MM.1S (cell line): ENCODE data around the gene TJAP1.

Source experiments
- DNase-seq: peaks from one replicate; pipeline ENCODE4 v3.0.0-alpha.2; 2015
- H2AFZ ChIP-seq: fragments of 300-600 bp; sonication (generic); 2 replicates; pipeline ENCODE4 v1.6.0; 2016; ENCODE audit warnings: antibody characterized with exemption, low read length
- H3F3A ChIP-seq: fragments of 300-600 bp; sonication (generic); 2 replicates; pipeline ENCODE4 v1.6.1; 2016; ENCODE audit warnings: mild to moderate bottlenecking, antibody characterized with exemption, low read length, moderate library complexity, mixed read lengths; ENCODE audit not compliant: insufficient read depth
- H3K27ac ChIP-seq: fragments of 300-600 bp; sonication (generic); 2 replicates; pipeline ENCODE4 v1.5.1; 2016; ENCODE audit warnings: mild to moderate bottlenecking, low read length
- H3K27me3 ChIP-seq: fragments of 300-600 bp; sonication (generic); replicated peaks from 2 replicates; pipeline ENCODE4 v1.6.0; 2016; ENCODE audit warnings: low read length; ENCODE audit not compliant: insufficient read depth
- H3K36me3 ChIP-seq: fragments of 300-600 bp; sonication (generic); replicated peaks from 2 replicates; pipeline ENCODE4 v1.6.1; 2016; ENCODE audit warnings: mild to moderate bottlenecking, low read length, mixed read lengths; ENCODE audit not compliant: insufficient read depth
- H3K4me1 ChIP-seq: fragments of 300-600 bp; sonication (generic); 2 replicates; pipeline ENCODE4 v1.6.1; 2016; ENCODE audit warnings: low read length, mixed read lengths
- H3K4me2 ChIP-seq: fragments of 300-600 bp; sonication (generic); 2 replicates; pipeline ENCODE4 v1.6.0; 2016; ENCODE audit warnings: low read depth, low read length
- H3K4me3 ChIP-seq: fragments of 300-600 bp; sonication (generic); 2 replicates; pipeline ENCODE4 v1.5.1; 2016; ENCODE audit warnings: low read length, mixed read lengths
- H3K79me2 ChIP-seq: fragments of 300-600 bp; sonication (generic); 2 replicates; pipeline ENCODE4 v1.6.1; 2016; ENCODE audit warnings: mixed run types, low read length, mixed read lengths
- H3K9ac ChIP-seq: fragments of 300-600 bp; sonication (generic); 2 replicates; pipeline ENCODE4 v1.6.1; 2016; ENCODE audit warnings: low read length, mixed read lengths
- H3K9me2 ChIP-seq: fragments of 300-600 bp; sonication (generic); replicated peaks from 2 replicates; pipeline ENCODE4 v1.6.1; 2016; ENCODE audit warnings: mild to moderate bottlenecking, low read length, mixed read lengths; ENCODE audit not compliant: insufficient read depth
- H3K9me3 ChIP-seq: fragments of 300-600 bp; sonication (generic); replicated peaks from 2 replicates; pipeline ENCODE4 v1.6.1; 2016; ENCODE audit warnings: mild to moderate bottlenecking, low read length, mixed read lengths; ENCODE audit not compliant: insufficient read depth
- H4K20me1 ChIP-seq: fragments of 300-600 bp; sonication (generic); 2 replicates; pipeline ENCODE4 v1.6.1; 2016; ENCODE audit warnings: mild to moderate bottlenecking, low read length, moderate library complexity, mixed read lengths; ENCODE audit not compliant: insufficient read depth
- EZH2 ChIP-seq: fragments of 300-600 bp; sonication (generic); optimal IDR thresholded peaks from 2 replicates; pipeline ENCODE3; 2017; ENCODE audit warnings: low read depth, mild to moderate bottlenecking, antibody characterized with exemption, low read length, mixed read lengths
- EZH2phosphoT487 ChIP-seq: fragments of 300-600 bp; sonication (generic); IDR thresholded peaks from 2 replicates; pipeline ENCODE4 v1.6.1; 2018; ENCODE audit warnings: antibody characterized with exemption, low read length
- TF ChIP-seq, protein P1 (sequence below): fragments of 300-600 bp; sonication (generic); IDR thresholded peaks from 2 replicates; pipeline ENCODE4 v1.5.1; 2016; ENCODE audit warnings: antibody characterized with exemption, low read length, mixed read lengths

The TJAP1 gene

DNA sequence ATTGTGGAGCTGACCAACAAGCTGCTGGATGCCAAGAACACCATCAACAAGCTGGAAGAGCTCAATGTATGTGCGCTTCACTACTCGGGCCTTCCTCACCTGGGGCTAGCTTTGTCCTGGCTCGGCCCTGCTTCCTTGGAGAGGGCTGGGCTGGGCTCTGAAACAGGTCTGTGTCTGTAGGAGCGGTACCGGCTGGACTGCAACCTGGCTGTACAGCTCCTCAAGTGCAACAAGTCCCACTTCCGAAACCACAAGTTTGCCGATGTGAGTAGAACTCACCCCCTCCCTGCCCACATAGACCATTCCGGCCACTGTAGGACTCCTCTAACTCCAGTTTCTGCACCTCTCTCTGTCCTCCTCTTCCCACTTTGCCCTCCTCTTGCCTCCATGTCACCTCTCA lies 26.1 kb downstream of the TJAP1 start:
- Histone ChIP-seq H3K9me3 (no peaks in the 10 kb centered on the region), H3K4me1 (no peaks in the 10 kb centered on the region), H4K20me1 (no peaks in the 10 kb centered on the region), H3K9ac (no peak overlapping the region), H2AFZ (no peak overlapping the region), H3F3A (no peaks in the 10 kb centered on the region), H3K36me3 (0 out of 2 replicates have a peak, but pooled peaks cover 3% of the 10 kb centered on the region), H3K27me3 (no peaks in the 10 kb centered on the region), H3K4me3 (no peak overlapping the region), H3K27ac (no peak overlapping the region), H3K9me2 (no peaks in the 10 kb centered on the region), H3K4me2 (no peak overlapping the region), H3K79me2 (no peaks in the 10 kb centered on the region)
- no peak for DNase-seq
- TF ChIP-seq, protein P1, sequence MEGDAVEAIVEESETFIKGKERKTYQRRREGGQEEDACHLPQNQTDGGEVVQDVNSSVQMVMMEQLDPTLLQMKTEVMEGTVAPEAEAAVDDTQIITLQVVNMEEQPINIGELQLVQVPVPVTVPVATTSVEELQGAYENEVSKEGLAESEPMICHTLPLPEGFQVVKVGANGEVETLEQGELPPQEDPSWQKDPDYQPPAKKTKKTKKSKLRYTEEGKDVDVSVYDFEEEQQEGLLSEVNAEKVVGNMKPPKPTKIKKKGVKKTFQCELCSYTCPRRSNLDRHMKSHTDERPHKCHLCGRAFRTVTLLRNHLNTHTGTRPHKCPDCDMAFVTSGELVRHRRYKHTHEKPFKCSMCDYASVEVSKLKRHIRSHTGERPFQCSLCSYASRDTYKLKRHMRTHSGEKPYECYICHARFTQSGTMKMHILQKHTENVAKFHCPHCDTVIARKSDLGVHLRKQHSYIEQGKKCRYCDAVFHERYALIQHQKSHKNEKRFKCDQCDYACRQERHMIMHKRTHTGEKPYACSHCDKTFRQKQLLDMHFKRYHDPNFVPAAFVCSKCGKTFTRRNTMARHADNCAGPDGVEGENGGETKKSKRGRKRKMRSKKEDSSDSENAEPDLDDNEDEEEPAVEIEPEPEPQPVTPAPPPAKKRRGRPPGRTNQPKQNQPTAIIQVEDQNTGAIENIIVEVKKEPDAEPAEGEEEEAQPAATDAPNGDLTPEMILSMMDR: no peak
- TF ChIP-seq EZH2phosphoT487 (no peak), EZH2 (no peak)

DNA sequence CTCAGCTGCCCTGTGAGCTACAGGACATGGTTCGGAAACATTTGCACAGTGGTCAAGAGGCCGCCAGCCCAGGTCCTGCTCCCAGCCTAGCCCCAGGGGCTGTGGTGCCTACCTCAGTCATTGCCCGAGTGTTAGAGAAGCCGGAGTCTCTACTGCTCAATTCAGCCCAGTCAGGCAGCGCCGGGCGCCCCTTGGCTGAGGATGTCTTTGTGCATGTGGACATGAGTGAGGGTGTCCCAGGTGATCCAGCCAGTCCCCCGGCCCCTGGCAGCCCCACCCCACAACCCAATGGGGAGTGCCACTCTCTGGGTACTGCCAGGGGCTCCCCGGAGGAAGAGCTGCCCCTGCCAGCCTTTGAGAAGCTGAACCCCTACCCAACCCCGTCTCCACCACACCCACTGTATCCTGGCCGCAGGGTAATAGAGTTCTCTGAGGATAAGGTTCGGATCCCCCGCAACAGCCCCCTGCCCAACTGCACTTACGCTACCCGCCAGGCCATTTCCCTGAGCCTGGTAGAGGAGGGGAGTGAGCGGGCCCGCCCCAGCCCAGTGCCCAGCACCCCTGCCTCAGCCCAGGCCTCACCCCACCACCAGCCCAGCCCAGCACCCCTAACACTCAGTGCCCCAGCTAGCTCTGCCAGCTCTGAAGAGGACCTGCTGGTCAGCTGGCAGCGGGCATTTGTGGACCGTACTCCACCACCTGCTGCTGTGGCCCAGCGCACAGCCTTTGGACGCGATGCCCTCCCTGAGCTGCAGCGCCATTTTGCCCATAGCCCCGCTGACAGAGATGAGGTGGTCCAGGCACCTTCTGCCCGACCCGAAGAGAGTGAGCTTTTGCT lies 27.6 kb downstream of the TJAP1 start:
- Histone ChIP-seq H3K36me3 (no peaks in the 10 kb centered on the region), H2AFZ (no peak overlapping the region), H3K9me3 (no peaks in the 10 kb centered on the region), H3K4me1 (no peaks in the 10 kb centered on the region), H4K20me1 (no peaks in the 10 kb centered on the region), H3K27me3 (peaks cover 6% of the 10 kb centered on the region; the same call in 1 of the 2 replicates), H3K9me2 (no peaks in the 10 kb centered on the region), H3K79me2 (no peaks in the 10 kb centered on the region), H3K4me2 (no peak overlapping the region), H3K27ac (no peak overlapping the region), H3K4me3 (no peak overlapping the region), H3K9ac (no peak overlapping the region), H3F3A (no peaks in the 10 kb centered on the region)
- DNase-seq: no peak
- no peak for TF ChIP-seq EZH2
- TF ChIP-seq, protein P1: no peak

DNA sequence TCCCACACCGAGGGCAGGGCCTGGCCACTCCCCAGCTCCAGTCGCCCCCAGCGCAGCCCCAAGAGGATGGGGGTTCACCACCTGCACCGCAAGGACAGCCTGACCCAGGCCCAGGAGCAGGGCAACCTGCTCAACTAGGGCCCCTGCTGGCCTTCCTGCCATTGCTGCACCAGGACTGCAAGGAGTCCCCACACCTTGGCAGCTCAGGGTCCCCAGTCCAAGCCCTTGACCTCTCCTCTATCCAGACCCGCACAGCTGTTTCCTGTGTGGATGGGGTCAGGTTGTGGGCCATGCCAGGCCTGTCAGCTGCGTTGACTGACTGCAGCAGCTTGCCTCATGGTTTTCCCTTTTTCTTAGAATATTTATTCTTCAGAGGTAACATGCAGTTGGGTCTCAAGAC lies 28.3 kb downstream of the TJAP1 start:
- H4K20me1 ChIP-seq: no peaks in the 10 kb centered on the region
- H3K4me2 ChIP-seq: no peak overlapping the region
- no peaks in the 10 kb centered on the region for H3K36me3 ChIP-seq

More for the DNA sequence above, 28.3 kb downstream of the TJAP1 start:
- H3K4me3 ChIP-seq: no peak overlapping the region
- H3F3A ChIP-seq: no peaks in the 10 kb centered on the region
- no peak overlapping the region for H3K9ac ChIP-seq
- H3K27me3 ChIP-seq: peaks cover 6% of the 10 kb centered on the region; the same call in 1 of the 2 replicates
- DNase-seq: no peak
- TF ChIP-seq, protein P1: no peak
- TF ChIP-seq EZH2: no peak
- TF ChIP-seq EZH2phosphoT487: no peak
- no peaks in the 10 kb centered on the region; the same call in 1 of the 2 replicates for H3K4me1 ChIP-seq
- no peaks in the 10 kb centered on the region for H3K9me3 ChIP-seq
- no peak overlapping the region for H3K27ac ChIP-seq
- no peaks in the 10 kb centered on the region for H3K9me2 ChIP-seq
- H2AFZ ChIP-seq: no peak overlapping the region
- H3K79me2 ChIP-seq: no peaks in the 10 kb centered on the region
